NCI-H748 treated with DMSO at 0.1 percent for 48 hours (cell line): ENCODE data around the gene ATP4B.
"Not testable (repeated sequence)": the region's sequence is repeated elsewhere in the genome, so short reads cannot be mapped to it uniquely, and the experiment has no call there.

Source experiments
- DNase-seq: peaks from one replicate; lab custom pipeline; 2025; lab: John Stamatoyannopoulos, UW

The ATP4B gene

GRCh38 chr13:113624235-113624587 lies 33.8 kb downstream of the ATP4B start:
- DNase-seq, result no peak

- no peak for DNase-seq
These were observed 34.3 kb downstream of the ATP4B start for GRCh38 chr13:113623491-113624234.

GRCh38 chr13:113622791-113623490 lies 35.1 kb downstream of the ATP4B start:
- DNase-seq, result no peak

GRCh38 chr13:113621986-113622550 lies 35.9 kb downstream of the ATP4B start:
- not testable (repeated sequence) for DNase-seq

- not testable (repeated sequence) for DNase-seq
These were observed 36.5 kb downstream of the ATP4B start for GRCh38 chr13:113621498-113621897.

GRCh38 chr13:113621046-113621445 lies 37.0 kb downstream of the ATP4B start:
- no peak for DNase-seq

GRCh38 chr13:113620036-113620796 lies 37.8 kb downstream of the ATP4B start:
- DNase-seq, result no peak

- DNase-seq, result no peak
These were observed 39.5 kb downstream of the ATP4B start for GRCh38 chr13:113618455-113618854.

GRCh38 chr13:113617961-113618360 lies 40.0 kb downstream of the ATP4B start:
- DNase-seq, result no peak

GRCh38 chr13:113616991-113617749 lies 40.8 kb downstream of the ATP4B start:
- DNase-seq, result no peak

- no peak for DNase-seq
These were observed 41.6 kb downstream of the ATP4B start for GRCh38 chr13:113616281-113616906.

- no peak for DNase-seq
These were observed 44.1 kb downstream of the ATP4B start for GRCh38 chr13:113613789-113614379.

- DNase-seq, result no peak
These were observed 45.4 kb downstream of the ATP4B start for GRCh38 chr13:113612607-113613006.

- no peak for DNase-seq
These were observed 46.0 kb downstream of the ATP4B start for GRCh38 chr13:113611996-113612395.

GRCh38 chr13:113610266-113610665 lies 47.7 kb downstream of the ATP4B start:
- no peak for DNase-seq

- DNase-seq, result no peak
These were observed 48.4 kb downstream of the ATP4B start for GRCh38 chr13:113609616-113610015.

- no peak for DNase-seq
These were observed 48.9 kb downstream of the ATP4B start for GRCh38 chr13:113608967-113609533.

GRCh38 chr13:113607889-113608635 lies 49.9 kb downstream of the ATP4B start:
- DNase-seq, result no peak

- DNase-seq, result no peak
These were observed 50.7 kb downstream of the ATP4B start for GRCh38 chr13:113607056-113607888.
